HPDE6-E6E7 (cell line): ENCODE data around the gene RIOK3.
"Not testable (repeated sequence)": the region's sequence is repeated elsewhere in the genome, so short reads cannot be mapped to it uniquely, and the experiment has no call there.

Experiments
- DNase-seq: peaks from one replicate; pipeline ENCODE4 v3.0.0; 2011; ENCODE audit warnings: missing footprints; ENCODE audit errors: extremely low spot score

Gene RIOK3

DNA sequence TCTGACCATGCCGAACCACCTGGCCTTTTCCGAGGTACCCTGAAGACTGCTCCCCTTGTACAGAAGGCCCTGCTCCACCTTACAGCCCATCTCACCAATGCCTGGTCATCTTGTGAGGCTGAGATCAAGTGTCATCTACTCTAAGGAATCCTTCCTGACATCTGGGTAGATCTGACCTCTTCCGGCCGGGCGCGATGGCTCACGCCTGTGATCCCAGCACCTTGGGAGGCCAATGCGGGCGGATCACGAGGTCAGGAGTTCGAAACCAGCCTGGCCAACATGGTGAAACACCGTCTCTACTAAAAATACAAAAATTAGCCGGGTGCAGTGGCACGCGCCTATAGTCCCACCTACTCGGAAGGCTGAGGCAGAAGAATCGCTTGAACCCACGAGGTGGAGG lies 2.1 kb upstream of the RIOK3 start:
- DNase-seq = no peak

DNA sequence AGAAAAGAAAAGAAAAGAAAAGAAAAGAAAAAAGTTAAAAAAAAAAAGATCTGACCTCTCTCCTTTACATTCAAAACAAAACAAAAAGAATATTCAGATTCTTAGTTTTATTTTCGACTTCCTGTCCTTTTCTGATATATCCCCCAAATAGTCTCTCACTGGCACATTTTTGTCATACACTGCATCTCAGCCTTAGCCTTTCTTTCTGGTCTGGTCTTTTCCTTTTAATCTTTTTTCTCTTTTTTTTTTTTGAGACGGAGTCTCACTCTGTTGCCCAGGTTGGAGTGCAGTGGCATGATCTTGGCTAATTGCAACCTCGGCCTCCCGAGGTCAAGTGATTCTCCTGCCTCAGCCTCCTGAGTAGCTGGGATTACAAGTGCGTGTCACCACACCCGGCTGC lies 1.6 kb upstream of the RIOK3 start:
- no peak for DNase-seq

DNA sequence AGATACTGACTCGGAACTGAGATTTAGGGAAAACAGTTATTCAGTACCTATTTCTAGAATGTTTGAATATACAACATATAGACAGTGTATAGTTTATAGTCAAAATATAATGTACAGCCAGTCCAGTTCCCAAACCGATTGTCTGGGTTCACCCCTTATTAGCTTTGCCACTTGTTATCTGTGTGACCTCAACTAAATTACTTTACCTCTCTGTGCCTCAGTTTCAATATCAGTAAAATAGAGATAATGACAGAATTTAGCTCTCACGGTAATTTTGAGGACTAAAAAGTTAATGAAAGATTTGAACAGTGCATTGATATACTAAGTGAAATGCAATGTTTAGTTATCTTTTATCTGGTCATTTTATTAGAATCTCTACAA lies 750 bp upstream of the RIOK3 start:
- no peak for DNase-seq

DNA sequence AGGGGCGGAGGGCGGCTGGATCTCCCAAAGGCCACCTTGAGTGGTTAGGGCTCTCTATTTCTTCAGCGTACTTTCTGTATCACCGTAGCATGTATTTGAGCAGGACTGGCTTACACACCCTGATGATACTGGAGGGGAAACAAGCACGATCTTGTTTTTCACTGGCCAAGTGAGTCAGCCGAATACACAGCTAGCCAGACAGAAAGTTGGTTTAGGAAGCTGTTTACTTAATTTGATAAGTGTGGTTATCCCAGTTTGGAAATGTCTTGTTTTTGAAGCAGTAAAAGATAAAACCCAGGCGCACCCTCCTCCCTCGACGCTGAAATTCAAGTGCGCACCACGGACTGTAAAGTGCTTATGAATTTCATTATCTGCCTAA lies 582 bp downstream of the RIOK3 start:
- DNase-seq = peak; percentile 79

DNA sequence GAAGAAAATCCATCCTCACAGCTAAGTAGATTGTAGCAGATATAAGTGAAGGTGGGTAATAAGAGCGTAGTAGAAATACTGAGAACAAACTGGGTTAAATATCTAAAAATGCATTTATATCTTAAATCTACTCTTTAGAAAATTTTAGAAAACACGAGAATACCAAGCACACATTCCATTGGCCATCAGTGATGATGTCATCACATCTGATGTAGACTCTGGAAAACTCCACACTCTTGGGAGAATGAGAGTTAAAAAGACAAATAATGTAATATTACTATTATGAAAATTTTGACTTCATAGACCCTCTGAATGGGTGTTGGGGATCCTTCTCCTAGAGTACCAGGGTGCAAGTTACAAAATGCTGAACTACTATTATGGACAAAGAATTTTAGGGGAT lies 3.7 kb downstream of the RIOK3 start:
- no peak for DNase-seq

DNA sequence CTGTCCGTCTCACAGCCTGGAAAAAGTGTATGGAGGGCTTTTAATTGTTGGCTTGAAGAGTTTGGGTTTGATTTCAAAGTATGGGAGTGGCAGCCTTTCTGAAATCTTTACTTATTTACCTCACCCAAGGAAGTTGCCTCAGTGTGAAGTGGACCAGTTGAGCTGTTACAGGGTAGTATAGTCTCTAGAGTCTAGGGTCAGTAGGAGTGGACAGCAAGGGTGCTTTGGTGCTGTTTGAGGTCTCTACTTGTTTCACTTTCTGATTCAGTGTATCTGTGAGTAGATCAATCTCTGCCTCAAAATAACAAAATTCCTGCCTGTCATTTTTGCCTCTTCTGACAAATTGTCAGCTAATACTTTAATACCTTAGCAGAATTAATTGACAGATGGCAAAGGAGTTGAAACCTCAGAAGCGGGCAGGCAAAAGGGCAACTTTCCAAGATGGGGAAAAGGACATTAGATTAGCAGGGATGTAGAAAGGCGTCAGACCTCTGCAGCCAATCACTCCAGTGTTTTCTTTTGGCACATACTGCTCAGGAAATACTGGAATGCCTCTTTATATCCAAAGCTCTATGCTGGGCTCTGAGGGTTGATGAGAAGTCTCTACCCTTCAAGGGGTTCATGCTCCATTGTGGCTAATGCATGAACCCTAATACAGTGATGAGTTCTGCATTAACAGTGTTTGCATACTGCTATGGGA lies 5.9 kb downstream of the RIOK3 start:
- no peak for DNase-seq

DNA sequence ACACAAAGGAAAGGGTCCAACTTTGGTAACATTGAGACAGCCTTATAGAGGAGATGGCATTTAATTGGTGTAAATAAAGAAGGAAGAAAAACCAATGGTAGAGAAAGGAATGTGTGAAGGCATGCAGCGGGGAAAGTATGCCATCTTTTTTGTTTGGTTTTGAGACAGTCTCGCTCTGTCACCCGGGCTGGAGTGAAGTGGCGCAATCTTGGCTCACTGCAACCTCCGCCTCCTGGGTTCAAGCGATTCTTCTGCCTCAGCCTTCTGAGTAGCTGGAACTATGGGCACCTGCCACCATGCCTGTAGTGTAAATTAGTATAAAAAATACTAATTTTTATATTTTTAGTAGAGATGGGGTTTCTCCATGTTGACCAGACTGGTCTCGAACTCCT lies 6.4 kb downstream of the RIOK3 start:
- DNase-seq = no peak

DNA sequence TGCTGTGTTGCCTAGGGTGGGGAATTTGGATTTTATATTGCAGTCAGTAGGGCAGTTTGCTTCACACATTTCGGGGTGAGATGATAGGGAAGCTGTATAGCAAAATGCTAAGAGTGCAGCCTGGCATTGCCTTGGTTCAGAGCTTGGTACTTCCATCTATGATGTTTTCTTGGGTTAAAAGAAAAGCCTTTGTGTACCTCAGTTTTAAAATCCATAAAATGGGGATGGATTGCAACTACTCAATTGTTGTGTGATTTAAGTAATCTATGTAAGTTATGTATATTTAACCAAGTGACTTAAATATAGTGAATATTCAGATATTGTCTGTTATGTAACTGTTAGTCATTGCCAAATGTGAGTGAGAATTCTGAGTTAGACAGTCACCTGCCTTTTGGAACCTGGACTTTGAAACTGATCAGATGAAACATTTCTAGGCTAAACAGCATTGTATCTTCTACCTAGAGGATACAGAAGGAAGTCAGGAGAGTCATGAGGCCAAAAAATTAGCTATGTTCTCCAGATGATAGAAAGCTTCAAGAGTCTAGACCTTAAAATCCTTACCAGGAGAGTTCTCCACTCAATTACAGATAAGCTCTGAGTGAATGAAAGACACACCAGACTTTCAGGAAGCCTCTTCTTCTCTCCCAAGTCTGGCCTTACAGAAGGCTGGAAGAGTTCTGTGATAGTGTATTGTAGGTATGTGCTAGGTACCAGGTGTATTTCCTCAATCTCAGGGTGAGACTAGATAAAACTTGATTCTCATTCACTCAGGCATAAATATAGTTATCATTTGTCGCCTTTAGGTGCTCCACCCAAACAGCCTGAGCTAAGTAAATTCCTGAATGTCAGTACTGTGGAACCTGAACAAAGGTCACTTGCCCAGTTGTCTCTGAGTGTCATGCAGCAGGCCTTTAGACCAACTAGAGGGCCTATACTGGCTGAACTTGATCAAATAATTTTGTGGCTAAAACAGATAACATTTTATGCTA lies 7.5 kb downstream of the RIOK3 start:
- no peak for DNase-seq

DNA sequence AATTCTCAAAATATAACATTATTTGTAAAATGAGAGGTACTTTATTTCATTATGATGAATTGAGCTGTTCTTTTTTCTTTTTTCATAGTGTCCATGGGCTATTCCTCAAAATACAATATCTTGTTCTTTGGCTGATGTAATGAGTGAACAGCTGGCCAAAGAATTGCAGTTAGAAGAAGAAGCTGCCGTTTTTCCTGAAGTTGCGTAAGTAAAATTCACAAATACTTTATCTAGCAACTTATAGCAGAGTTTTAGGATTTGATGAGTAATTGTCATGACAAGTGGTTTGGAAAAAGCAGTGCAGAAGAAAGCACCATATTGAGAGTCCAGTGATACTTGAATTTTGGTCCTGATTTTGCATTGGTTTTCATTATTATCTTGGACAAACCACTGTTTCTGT lies 9.8 kb downstream of the RIOK3 start:
- no peak for DNase-seq

DNA sequence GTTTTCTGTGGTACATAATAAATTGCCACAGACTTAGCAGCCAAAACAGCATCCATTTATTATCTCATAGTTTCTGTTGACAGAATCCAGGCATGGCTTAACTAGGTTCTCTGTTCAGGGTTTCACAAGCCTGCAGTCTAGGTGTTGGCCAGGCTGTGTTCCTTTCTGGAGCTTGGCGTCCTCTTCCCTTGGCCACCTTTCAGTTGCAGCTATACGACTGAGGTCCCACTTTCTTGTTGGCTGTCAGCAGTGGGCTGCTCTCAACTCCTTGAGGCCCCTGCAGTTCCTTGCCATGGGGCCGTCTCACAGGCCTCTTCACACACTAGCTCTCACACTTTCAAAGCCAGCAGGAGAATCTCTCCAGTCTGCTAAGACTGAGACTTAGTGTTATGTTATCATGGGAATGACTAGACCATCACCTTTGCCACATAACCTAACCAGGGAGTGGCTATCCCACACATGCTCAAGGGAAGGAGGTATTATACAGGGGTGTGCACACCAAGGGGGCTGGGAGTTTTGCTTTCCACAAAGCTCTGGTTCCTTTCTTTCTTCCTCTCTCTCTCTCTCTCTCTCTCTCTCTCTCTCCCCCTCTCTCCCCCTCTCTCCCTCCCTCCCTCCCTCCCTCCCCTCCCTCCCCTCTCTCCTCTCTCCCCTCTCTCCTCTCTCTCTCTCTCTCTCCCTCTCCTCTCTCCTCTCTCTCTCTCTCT lies 15.8 kb downstream of the RIOK3 start:
- DNase-seq = no peak

DNA sequence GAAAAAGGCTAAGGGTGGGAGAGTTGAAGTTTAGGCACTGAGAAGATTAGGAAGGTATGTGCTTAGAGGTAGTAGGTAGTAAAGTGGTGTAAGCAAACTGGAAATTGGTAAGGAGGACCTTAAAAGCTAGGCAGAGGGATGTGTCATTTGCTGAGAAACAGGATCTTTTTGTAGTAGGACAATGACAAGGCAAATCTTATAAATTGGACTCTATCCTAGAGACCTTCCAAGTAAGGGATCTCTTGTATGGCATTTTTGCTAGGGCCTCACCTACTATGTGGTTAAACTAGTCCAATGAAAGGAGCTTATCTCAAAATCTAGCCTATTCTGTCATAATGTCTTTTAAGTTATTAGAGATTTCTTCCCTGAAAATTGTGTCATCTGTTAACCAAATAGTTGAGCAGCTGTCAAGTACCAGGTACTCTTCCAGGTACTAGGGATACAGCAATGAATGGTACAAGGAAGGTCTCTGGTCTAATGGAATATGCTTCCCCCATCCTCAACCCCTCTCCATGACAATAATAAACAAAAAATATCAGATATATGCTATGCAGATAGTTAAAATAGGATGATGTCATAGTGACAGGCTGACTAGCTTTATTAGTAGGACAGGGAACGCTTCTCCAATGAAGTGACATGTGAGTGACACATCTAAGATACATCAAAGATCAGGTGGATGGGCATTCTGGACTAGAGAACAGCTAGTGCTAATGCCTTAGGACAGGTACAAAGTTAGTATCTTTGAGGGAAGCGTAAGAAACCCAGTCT lies 17.7 kb downstream of the RIOK3 start:
- DNase-seq = no peak

DNA sequence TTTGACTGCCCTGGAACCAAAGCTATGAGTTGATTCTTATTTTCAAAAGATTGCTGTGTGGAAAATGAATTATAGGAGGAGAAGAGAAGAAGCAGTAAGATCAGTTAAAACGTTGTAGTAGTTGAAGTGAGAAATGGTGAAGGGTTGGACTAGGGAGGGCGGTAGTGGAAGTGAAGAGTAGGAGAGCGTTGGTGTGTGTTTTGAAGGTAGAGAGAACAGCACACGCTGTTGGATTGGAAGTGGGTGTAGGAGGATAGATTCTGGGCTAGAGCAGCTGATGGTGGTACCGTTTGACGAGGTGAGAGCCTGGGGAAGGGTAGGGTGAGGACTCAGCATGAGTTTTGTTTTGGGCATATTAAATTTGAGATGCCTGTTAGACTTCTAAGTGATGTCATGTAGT lies 18.4 kb downstream of the RIOK3 start:
- no peak for DNase-seq

DNA sequence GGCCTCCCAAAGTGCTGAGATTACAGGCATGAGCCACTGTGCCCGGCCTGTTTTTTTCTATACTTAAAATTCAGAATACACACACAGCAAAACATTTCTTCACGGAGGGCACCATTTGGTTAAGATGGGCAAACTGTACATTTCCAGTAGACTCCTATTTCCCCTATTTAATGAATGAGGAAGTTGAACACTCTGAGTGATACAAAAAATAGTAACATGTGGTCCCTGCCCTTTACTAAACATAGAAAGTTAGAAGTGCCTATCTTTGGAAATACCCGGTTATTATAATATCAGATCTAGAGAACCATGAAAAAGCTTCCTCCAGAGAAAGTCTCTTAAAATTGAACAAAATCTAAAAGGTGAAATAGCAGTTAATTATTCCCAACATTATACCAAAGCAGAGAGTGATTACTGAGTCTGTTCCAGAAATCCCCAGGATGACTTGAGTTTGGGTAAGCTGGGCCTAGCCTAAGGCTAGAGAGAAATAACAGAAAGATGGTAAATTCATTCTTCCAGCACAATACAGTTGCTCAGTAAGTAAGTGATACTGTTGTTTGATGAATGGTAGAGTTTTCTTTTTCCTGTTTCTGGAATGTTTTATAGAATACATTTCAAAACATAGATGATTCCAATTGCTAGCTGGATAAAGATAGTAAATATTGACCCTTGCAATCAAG lies 26.9 kb downstream of the RIOK3 start:
- no peak for DNase-seq

DNA sequence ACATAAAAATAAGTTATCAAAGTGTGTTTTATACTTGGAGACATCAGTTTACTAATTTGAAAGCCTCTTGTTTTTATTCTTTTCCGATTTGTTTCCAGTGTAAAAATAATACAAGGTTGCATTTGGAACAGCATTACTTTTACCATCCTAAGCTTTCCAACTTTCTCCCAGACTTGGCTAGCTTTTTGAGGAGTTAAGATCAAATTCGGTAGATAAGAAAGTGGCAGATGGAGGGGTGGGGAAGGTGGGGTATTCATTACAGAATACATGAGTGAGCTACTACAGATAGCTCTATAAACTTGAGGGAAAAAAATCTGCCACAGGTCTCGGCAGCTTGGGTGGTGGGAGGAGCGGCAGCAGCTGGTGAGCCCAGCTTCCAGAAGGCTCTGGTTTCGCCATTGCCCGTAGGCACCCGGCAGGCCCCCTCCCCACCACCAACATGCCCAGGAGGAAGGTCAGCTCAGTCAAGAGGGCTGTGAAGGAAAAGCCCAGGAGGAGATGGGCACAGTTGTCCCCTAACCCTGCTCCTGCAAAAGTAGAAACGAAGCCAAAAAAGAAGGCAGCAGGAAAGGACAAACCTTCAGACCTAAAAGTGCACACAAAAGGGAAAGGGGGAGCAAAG lies 31.6 kb downstream of the RIOK3 start:
- no peak for DNase-seq

DNA sequence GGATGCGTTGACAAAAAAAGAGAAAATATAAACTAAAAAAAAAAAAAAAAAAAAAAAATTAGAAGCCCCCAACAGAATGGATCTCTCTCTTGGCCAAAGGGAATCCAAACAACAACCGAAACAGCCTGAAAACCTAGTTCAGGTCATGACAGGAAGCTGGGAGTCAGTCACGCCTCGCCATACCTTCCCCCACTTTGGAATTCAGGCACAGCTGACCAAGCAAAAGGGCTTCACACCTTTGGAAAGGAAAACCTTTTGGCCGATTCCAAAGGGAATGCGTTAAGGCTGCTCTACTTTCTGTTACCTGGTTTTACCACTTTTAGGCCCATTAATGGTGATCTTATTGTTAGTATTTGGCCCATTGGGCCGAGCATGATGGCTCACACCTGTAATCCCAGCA lies 32.3 kb downstream of the RIOK3 start:
- no peak for DNase-seq

DNA sequence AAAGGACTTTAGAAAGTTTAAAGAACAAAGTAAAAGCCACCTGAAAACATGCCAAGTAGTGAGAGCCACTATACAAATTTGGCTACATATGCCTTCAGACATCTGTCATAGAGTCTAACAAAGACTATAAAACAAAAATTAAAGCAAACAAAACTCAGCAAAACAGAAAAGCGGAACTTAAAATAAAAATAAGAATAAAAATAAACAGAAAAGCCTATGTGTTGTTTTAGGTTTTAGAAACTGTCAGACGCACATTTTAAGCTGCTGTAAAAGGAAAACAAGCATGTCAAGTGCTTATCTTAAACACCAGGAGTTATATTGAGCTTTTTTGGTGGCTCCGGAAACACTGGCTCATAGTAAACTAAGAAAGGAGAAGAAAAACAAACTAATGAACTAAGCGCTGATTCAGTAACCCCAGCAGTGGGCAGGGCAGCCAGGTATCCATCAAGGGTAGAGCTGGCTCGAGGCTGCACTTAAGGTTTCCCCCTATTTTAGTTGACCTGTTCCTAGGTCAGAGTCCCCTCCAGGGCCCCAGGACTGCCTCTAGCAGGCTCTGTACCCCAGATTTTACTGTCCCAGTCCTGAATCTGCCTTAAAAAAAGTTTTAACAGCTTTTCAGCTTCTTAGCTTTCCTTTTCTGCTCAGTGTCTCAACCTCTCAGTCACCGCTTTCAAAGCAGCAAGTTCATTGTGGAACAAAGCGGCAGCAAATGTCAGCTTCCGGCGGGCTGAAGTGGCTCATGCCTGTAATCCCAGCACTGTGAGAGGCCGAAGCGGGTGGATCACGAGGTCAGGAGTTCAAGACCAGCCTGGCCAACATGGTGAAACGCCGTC lies 34.9 kb downstream of the RIOK3 start:
- no peak for DNase-seq

DNA sequence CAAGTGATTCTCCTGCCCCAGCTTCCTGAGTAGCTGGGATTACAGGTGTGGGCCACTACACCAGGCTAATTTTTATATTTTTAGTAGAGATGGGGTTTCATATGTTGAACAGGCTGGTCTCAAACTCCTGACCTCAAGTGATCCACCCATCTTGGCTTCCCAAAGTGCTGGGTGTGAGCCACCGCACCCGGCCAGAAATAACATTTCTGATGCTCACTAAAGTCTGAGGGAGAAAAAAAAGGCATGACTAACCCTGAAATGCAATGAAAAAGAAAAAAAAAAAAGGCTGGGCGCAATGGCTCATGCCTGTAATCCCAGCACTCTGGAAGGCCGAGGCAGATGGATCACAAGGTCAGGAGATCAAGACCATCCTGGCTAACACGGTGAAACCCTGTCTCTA lies 36.5 kb downstream of the RIOK3 start:
- not testable (repeated sequence) for DNase-seq

DNA sequence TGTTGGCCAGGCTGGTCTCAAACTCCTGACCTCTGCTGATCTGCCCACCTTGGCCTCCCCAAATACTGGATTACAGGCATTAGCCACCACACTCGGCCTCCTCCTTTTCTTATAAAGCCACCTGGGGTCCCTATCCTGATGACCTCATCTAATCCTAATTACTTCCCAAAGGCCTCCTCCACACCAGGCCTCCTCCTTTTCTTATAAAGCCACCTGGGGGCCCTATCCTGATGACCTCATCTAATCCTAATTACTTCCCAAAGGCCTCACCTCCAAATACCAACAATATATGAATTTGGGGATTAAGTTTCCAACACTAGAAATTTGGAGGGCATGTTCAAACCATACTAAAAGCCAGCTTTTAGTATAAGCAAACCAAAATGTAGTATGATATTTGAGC lies 40.6 kb downstream of the RIOK3 start:
- no peak for DNase-seq

DNA sequence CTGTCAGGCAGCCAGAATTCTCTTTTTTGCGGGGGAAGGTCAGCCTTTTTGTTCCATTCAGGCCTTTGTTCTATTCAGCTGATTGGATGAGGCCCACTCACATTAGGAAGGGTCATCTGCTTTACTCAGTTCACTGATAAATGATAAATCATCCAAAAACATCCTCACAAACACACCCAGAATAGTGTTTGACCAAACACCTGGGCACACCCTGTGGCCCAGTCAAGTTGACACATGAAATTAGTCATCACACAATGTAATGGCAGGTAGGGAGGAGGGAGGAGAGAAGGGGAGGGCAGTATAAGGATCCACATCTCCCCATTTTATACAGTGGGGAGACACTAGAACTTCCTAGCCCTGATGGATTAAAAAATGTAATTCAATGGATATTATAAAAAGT lies 41.9 kb downstream of the RIOK3 start:
- DNase-seq = peak; percentile 55
